Measurements from ENCODE around the gene ZKSCAN4. TPM values are rescaled to one million over a fixed set of nuclear protein-coding genes. Genes with fewer than 3 reads are reported as not detected.
A peak's percentile ranks its signal among the peaks of the same experiment; 100 is the strongest.

Gene ZKSCAN4
- total RNA-seq, 4 donors from 2014 or later: 4.4 to 6.4 (median 5.9) TPM

DNA sequence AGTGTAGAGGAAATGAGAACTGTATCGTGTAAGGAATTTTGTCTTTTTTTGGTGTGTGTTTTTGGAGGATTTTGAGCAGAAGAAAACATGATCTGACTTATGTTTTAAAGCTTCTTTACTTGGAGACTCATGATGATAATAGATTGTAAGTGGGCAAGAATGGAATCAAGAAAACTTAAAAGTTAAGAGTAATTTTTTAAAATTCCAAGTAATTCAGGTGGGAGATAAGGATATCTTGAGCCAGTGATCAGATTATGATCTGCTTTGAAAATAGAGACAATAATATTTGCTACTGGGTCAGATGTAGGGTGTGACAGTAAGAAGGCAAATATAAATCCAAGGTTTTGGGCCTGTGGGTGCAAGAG, 15.6 kb upstream of the ZKSCAN4 start:
- peak overlapping the region; percentile 87 for H3K4me3 ChIP-seq (ENCODE audit: low read depth, poor library complexity, severe bottlenecking)
- WGBS, 2 donors: 0 to 3% methylated on average over 1 of the region's 1 CpG
- TF ChIP-seq POLR2A (IDR thresholded peaks at IDR 0.05): no peak
- TF ChIP-seq, protein P1, sequence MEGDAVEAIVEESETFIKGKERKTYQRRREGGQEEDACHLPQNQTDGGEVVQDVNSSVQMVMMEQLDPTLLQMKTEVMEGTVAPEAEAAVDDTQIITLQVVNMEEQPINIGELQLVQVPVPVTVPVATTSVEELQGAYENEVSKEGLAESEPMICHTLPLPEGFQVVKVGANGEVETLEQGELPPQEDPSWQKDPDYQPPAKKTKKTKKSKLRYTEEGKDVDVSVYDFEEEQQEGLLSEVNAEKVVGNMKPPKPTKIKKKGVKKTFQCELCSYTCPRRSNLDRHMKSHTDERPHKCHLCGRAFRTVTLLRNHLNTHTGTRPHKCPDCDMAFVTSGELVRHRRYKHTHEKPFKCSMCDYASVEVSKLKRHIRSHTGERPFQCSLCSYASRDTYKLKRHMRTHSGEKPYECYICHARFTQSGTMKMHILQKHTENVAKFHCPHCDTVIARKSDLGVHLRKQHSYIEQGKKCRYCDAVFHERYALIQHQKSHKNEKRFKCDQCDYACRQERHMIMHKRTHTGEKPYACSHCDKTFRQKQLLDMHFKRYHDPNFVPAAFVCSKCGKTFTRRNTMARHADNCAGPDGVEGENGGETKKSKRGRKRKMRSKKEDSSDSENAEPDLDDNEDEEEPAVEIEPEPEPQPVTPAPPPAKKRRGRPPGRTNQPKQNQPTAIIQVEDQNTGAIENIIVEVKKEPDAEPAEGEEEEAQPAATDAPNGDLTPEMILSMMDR (IDR thresholded peaks at IDR 0.05): no peak
- intact Hi-C loops (cut with DNase I; ENCODE audit: low total_unique reads): no loop called here
- no peak for DNase-seq (ENCODE audit: low spot score in 2 of 2)

DNA sequence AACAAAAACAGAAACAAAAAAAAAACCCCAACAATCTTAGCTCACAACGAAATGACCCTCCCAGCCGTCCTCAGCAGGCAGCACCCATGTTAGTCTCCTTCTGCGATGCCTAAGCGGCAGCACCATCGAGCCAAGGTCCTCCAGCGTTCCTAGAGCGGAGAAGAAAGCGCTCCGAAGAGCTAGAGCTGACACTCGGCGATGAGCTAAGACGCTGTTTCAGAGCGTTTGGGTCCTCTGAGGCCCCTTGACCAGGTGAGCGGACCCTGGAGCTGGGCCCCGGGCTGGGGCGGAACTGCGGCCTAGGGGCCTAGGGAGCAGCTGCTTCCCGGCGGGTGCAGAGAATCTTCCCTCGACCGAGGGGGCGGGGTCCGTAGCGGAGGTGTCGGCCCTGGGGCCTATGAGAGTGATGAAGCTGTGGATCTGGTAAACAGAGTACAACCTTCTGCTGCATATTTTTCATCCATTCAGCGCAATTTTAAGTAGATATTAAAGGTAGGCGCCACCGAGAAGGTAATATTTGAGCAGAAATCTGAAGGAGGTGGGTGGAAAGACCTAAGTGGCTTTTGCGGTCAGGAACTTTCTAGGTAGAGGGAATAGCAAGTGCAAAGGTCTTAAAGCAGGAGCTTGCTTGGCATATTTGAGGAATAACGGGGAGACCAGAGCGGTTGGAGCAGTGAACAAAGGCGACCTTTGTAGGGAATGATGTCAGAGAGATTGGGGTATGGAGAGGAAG, 15.1 kb upstream of the ZKSCAN4 start, which contains the start of gene ZSCAN26:
ZSCAN26 (plus strand) TSS at position 182 of the 733 bp plus-strand sequence. CDS start 4,777 bp downstream, outside the sequence.
- intact Hi-C loops (cut with DNase I; ENCODE audit: low total_unique reads): no loop called here
- 0 to 1% methylated on average over 28 to 30 of the region's 32 CpGs for WGBS, 2 donors
- no peak for TF ChIP-seq POLR2A (IDR thresholded peaks at IDR 0.05)
- TF ChIP-seq, protein P1 (IDR thresholded peaks at IDR 0.05): no peak
- peak within 1 kb of the TSS; percentile 87 for H3K4me3 ChIP-seq (ENCODE audit: low read depth, poor library complexity, severe bottlenecking)
- peak; percentile 56 to 94 for DNase-seq (ENCODE audit: low spot score in 2 of 2)

DNA sequence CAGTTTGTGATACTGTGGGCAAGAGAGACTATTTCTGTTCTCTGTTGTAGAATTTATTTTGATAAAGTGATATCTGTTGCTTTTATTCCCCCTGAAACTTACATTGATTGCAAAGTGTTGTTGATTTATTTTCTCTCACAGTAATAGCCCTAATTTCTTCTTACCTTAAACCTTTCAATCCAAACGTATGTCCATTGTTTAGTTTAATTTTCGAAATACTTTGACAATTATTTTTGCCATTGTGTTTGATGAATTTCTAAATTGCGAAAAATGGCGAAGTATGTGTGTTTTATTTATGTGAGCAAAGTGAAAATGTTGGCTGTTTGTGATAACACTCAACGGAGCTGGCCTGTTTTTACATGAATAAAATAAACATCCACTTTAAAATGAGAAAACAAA, 14.5 kb upstream of the ZKSCAN4 start:
- WGBS, 2 donors: 6 to 12% methylated on average over 5 of the region's 5 CpGs
- peak overlapping the region; percentile 87 for H3K4me3 ChIP-seq (ENCODE audit: low read depth, poor library complexity, severe bottlenecking)
- intact Hi-C loops (cut with DNase I; ENCODE audit: low total_unique reads): no loop called here
- no peak for TF ChIP-seq POLR2A (IDR thresholded peaks at IDR 0.05)
- TF ChIP-seq, protein P1 (IDR thresholded peaks at IDR 0.05): no peak
- DNase-seq (ENCODE audit: low spot score in 2 of 2): no peak

DNA sequence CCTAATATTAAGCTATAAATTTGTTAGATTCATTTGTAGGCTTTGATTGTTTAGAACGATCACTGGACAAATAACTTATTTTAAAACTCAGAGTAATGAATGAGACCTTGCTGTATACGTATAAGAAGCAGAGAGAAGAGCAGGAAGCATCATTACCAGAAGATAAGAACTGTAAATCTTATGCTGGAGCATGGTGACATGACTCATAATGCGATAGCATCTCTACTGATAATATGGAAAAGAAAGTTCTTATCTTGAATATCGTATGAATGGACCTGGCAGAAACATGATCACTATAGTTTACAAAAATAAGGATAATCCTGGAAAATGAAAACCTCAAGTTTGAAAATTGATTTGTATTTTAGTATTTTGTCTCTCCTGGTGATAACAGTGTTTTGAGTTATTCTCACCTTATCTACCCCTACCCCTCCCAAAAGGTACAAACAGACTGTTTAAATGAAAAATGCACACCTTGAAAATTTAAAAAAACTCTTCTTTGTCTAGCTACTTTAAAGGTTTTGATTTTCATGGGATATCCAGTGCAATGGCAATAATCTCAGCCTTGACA, 12.8 kb upstream of the ZKSCAN4 start:
- no peak overlapping the region for H3K4me3 ChIP-seq (ENCODE audit: low read depth, poor library complexity, severe bottlenecking)
- no peak for DNase-seq (ENCODE audit: low spot score in 2 of 2)
- TF ChIP-seq, protein P1 (IDR thresholded peaks at IDR 0.05): no peak
- TF ChIP-seq POLR2A (IDR thresholded peaks at IDR 0.05): no peak
- 46 to 48% methylated on average over 4 of the region's 4 CpGs for WGBS, 2 donors
- intact Hi-C loops (cut with DNase I; ENCODE audit: low total_unique reads): no loop called here

DNA sequence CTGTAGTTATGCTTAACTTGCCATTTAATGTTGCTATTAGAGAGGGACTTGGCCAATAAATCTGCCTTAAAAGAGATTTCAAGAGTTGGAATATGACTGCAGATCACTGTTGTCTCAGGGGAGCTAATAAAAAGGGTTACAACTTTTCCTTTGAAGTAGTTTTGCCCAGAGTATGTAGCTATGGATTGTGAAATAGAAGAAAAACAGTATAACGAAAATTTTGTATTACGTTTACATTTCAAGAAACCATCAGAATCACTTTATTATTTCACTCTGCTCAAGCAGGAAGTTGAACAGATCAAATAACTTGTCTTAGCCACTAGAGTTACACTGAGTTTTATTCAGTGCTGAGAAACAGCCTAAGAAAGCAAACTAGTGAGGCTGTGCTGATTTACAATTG, 11.9 kb upstream of the ZKSCAN4 start:
- 52 to 55% methylated on average over 2 of the region's 2 CpGs for WGBS, 2 donors
- intact Hi-C loops (cut with DNase I; ENCODE audit: low total_unique reads): no loop called here
- DNase-seq (ENCODE audit: low spot score in 2 of 2): no peak
- H3K4me3 ChIP-seq (ENCODE audit: low read depth, poor library complexity, severe bottlenecking): no peak overlapping the region
- no peak for TF ChIP-seq POLR2A (IDR thresholded peaks at IDR 0.05)
- TF ChIP-seq, protein P1 (IDR thresholded peaks at IDR 0.05): no peak
